ENCODE data around the gene BRD7. TPM values are rescaled to one million over a fixed set of nuclear protein-coding genes. Genes with fewer than 3 reads are reported as not detected.

The BRD7 gene
- total and polyA plus RNA-seq, 2 experiments from 2014 or later, result 51.2 to 51.3 TPM

- TF ChIP-seq CTCF (IDR thresholded peaks at IDR 0.05; ENCODE audit: poor library complexity), result no peak
- no peak for TF ChIP-seq EZH2phosphoT487 (IDR thresholded peaks at IDR 0.05; ENCODE audit: low read depth, severe bottlenecking, unreplicated experiment)
- TF ChIP-seq EZH2 (IDR thresholded peaks at IDR 0.05; ENCODE audit: borderline replicate concordance), result no peak
- H3K27ac ChIP-seq, result no peak overlapping the region
- H4K20me1 ChIP-seq (ENCODE audit: insufficient read depth, poor library complexity, severe bottlenecking), result no peaks in the 10 kb centered on the region
- H3K4me1 ChIP-seq (ENCODE audit: insufficient read depth), result no peaks in the 10 kb centered on the region
- no peaks in the 10 kb centered on the region for H3K9me2 ChIP-seq (replicated peaks; ENCODE audit: insufficient read depth)
- no peaks in the 10 kb centered on the region for H3K27me3 ChIP-seq
- H3K9me3 ChIP-seq (ENCODE audit: low read depth), result no peaks in the 10 kb centered on the region
- no peaks in the 10 kb centered on the region for H3K79me2 ChIP-seq
- WGBS (ENCODE audit: low lambda C conversion rate, missing lambda C conversion rate), result 93% methylated on average over 8 of the region's 8 CpGs
- no peak overlapping the region for H3K4me2 ChIP-seq
- no peak overlapping the region for H2AFZ ChIP-seq
- no peak for DNase-seq (ENCODE audit: low spot score)
- no peak overlapping the region for H3K4me3 ChIP-seq
- H3K36me3 ChIP-seq (replicated peaks; ENCODE audit: insufficient read depth, low read depth), result no peaks in the 10 kb centered on the region
These were observed 31.7 kb upstream of the BRD7 start for GRCh38 chr16:50400312-50400966.

GRCh38 chr16:50399411-50399810 is 30.6 kb upstream of the BRD7 start:
- Histone ChIP-seq H3K9me2 (replicated peaks; ENCODE audit: insufficient read depth) (no peaks in the 10 kb centered on the region), H3K79me2 (no peaks in the 10 kb centered on the region), H2AFZ (no peak overlapping the region), H3K9me3 (ENCODE audit: low read depth) (no peaks in the 10 kb centered on the region), H3K4me3 (no peak overlapping the region), H3K36me3 (replicated peaks; ENCODE audit: insufficient read depth, low read depth) (no peaks in the 10 kb centered on the region), H3K27ac (no peak overlapping the region), H3K4me1 (ENCODE audit: insufficient read depth) (no peaks in the 10 kb centered on the region), H3K4me2 (no peak overlapping the region), H4K20me1 (ENCODE audit: insufficient read depth, poor library complexity, severe bottlenecking) (no peaks in the 10 kb centered on the region), H3K27me3 (no peaks in the 10 kb centered on the region)
- 90% methylated on average over 3 of the region's 3 CpGs for WGBS (ENCODE audit: low lambda C conversion rate, missing lambda C conversion rate)
- TF ChIP-seq CTCF (IDR thresholded peaks at IDR 0.05; ENCODE audit: poor library complexity), result no peak
- no peak for TF ChIP-seq EZH2phosphoT487 (IDR thresholded peaks at IDR 0.05; ENCODE audit: low read depth, severe bottlenecking, unreplicated experiment)
- no peak for TF ChIP-seq EZH2 (IDR thresholded peaks at IDR 0.05; ENCODE audit: borderline replicate concordance)
- DNase-seq (ENCODE audit: low spot score), result no peak

- Histone ChIP-seq H4K20me1 (ENCODE audit: insufficient read depth, poor library complexity, severe bottlenecking) (no peaks in the 10 kb centered on the region), H3K9me2 (replicated peaks; ENCODE audit: insufficient read depth) (no peaks in the 10 kb centered on the region), H3K4me3 (no peak overlapping the region), H3K79me2 (no peaks in the 10 kb centered on the region), H3K27me3 (no peaks in the 10 kb centered on the region), H2AFZ (no peak overlapping the region), H3K27ac (no peak overlapping the region), H3K4me2 (no peak overlapping the region), H3K36me3 (replicated peaks; ENCODE audit: insufficient read depth, low read depth) (no peaks in the 10 kb centered on the region), H3K4me1 (ENCODE audit: insufficient read depth) (no peaks in the 10 kb centered on the region), H3K9me3 (ENCODE audit: low read depth) (no peaks in the 10 kb centered on the region)
- 94% methylated on average over 5 of the region's 5 CpGs for WGBS (ENCODE audit: low lambda C conversion rate, missing lambda C conversion rate)
- no peak for TF ChIP-seq CTCF (IDR thresholded peaks at IDR 0.05; ENCODE audit: poor library complexity)
- no peak for TF ChIP-seq EZH2phosphoT487 (IDR thresholded peaks at IDR 0.05; ENCODE audit: low read depth, severe bottlenecking, unreplicated experiment)
- no peak for TF ChIP-seq EZH2 (IDR thresholded peaks at IDR 0.05; ENCODE audit: borderline replicate concordance)
- DNase-seq (ENCODE audit: low spot score), result no peak
These were observed 29.5 kb upstream of the BRD7 start for GRCh38 chr16:50398336-50398735.
